H1 (cell line): ENCODE results near the gene TNFRSF1A. TPM values are rescaled to one million over a fixed set of nuclear protein-coding genes. Genes with fewer than 3 reads are reported as not detected.

Experiments used
- HDAC6 ChIP-seq: IDR thresholded peaks from one replicate; pipeline ENCODE4 v1.7.1; 2012; ENCODE audit warnings: low read depth, mild to moderate bottlenecking, inconsistent platforms, low read length, moderate library complexity
- RBBP5 ChIP-seq: IDR thresholded peaks from 2 replicates; pipeline ENCODE4 v1.7.1; 2012; ENCODE audit warnings: low read depth, mild to moderate bottlenecking, inconsistent platforms, low read length, moderate library complexity, borderline replicate concordance
- polyA plus RNA-seq, 7 experiments: library from polyadenylated mRNA; depleted of rRNA in 3 of 7; stranded (reverse) in 5 of 7; unstranded in 2 of 7; fragments of >200 nt in 5 of 7; fragments of 200-250 nt in 2 of 7; gene quantifications; 1 replicate in 5 of 7; 2 replicates in 1 of 7; 4 replicates in 1 of 7; pipeline versions ENCODE4 v1.2.1 to v1.2.3, GENCODE V29; 2011 to 2013; ENCODE audit warnings: missing spikeins in 2 of 7, mixed read lengths in 2 of 7
- total RNA-seq: library from RNA; stranded (reverse); fragmentation: NEBNext Ultra II Directional; extraction: Animal tissue kit (Norgen Biotek cat#: 25700); gene quantifications from 2 replicates; pipeline ENCODE4 v1.2.1, GENCODE V29; 2021
- TF ChIP-seq, protein P1 (sequence below): fragments of 300-600 bp; sonication (generic); IDR thresholded peaks from 2 replicates; pipeline ENCODE4 v1.7.1; 2012; ENCODE audit warnings: low read length, moderate library complexity, mild to moderate bottlenecking, inconsistent platforms; ENCODE audit not compliant: insufficient replicate concordance
- TF ChIP-seq, protein P2 (sequence below): IDR thresholded peaks from 2 replicates; pipeline ENCODE4 v1.6.1; 2011; ENCODE audit warnings: low read depth, mild to moderate bottlenecking, low read length; ENCODE audit not compliant: insufficient read depth

The TNFRSF1A gene
- total and polyA plus RNA-seq, 2 of the 8 experiments (the other 6 are each of a cell fraction or from before 2014, with no cell fraction given) = 28.7 to 42.1 TPM

DNA sequence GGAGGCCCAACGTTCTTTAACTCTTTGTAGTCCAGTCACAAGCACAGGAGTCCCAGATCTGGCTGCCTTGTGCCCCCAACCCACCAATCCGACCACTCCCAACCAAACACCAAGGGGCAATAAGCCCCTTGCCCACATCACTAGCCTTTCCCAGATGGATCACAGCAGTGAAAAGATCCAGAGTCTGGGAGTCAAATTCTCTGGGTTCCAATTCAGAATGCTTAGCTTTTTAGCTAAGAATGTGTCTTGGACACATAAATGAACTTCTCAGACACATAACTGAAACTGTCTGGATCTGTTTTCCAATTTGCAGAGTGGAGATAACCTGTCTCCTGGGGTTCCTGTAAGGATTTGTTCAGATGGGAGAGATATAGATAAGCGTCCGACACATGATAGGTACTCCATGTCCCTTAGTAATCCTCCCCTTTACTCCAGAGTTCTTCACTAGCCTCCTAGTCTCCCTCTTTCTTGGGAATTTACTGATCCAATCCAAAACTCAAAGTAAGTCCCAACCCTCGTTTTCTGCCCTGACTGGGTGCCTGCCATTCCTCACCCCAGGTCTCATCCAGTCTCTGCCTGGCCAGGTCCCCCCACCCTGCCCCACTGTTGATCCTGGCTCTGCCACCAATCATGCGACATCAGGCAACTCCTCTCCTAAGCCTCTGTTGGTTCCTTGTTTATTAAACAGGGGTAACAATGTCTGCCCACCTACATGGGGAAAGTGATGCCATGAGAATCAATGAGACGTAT is 439 bp upstream of the TNFRSF1A start (continued):
- TF ChIP-seq, protein P1, sequence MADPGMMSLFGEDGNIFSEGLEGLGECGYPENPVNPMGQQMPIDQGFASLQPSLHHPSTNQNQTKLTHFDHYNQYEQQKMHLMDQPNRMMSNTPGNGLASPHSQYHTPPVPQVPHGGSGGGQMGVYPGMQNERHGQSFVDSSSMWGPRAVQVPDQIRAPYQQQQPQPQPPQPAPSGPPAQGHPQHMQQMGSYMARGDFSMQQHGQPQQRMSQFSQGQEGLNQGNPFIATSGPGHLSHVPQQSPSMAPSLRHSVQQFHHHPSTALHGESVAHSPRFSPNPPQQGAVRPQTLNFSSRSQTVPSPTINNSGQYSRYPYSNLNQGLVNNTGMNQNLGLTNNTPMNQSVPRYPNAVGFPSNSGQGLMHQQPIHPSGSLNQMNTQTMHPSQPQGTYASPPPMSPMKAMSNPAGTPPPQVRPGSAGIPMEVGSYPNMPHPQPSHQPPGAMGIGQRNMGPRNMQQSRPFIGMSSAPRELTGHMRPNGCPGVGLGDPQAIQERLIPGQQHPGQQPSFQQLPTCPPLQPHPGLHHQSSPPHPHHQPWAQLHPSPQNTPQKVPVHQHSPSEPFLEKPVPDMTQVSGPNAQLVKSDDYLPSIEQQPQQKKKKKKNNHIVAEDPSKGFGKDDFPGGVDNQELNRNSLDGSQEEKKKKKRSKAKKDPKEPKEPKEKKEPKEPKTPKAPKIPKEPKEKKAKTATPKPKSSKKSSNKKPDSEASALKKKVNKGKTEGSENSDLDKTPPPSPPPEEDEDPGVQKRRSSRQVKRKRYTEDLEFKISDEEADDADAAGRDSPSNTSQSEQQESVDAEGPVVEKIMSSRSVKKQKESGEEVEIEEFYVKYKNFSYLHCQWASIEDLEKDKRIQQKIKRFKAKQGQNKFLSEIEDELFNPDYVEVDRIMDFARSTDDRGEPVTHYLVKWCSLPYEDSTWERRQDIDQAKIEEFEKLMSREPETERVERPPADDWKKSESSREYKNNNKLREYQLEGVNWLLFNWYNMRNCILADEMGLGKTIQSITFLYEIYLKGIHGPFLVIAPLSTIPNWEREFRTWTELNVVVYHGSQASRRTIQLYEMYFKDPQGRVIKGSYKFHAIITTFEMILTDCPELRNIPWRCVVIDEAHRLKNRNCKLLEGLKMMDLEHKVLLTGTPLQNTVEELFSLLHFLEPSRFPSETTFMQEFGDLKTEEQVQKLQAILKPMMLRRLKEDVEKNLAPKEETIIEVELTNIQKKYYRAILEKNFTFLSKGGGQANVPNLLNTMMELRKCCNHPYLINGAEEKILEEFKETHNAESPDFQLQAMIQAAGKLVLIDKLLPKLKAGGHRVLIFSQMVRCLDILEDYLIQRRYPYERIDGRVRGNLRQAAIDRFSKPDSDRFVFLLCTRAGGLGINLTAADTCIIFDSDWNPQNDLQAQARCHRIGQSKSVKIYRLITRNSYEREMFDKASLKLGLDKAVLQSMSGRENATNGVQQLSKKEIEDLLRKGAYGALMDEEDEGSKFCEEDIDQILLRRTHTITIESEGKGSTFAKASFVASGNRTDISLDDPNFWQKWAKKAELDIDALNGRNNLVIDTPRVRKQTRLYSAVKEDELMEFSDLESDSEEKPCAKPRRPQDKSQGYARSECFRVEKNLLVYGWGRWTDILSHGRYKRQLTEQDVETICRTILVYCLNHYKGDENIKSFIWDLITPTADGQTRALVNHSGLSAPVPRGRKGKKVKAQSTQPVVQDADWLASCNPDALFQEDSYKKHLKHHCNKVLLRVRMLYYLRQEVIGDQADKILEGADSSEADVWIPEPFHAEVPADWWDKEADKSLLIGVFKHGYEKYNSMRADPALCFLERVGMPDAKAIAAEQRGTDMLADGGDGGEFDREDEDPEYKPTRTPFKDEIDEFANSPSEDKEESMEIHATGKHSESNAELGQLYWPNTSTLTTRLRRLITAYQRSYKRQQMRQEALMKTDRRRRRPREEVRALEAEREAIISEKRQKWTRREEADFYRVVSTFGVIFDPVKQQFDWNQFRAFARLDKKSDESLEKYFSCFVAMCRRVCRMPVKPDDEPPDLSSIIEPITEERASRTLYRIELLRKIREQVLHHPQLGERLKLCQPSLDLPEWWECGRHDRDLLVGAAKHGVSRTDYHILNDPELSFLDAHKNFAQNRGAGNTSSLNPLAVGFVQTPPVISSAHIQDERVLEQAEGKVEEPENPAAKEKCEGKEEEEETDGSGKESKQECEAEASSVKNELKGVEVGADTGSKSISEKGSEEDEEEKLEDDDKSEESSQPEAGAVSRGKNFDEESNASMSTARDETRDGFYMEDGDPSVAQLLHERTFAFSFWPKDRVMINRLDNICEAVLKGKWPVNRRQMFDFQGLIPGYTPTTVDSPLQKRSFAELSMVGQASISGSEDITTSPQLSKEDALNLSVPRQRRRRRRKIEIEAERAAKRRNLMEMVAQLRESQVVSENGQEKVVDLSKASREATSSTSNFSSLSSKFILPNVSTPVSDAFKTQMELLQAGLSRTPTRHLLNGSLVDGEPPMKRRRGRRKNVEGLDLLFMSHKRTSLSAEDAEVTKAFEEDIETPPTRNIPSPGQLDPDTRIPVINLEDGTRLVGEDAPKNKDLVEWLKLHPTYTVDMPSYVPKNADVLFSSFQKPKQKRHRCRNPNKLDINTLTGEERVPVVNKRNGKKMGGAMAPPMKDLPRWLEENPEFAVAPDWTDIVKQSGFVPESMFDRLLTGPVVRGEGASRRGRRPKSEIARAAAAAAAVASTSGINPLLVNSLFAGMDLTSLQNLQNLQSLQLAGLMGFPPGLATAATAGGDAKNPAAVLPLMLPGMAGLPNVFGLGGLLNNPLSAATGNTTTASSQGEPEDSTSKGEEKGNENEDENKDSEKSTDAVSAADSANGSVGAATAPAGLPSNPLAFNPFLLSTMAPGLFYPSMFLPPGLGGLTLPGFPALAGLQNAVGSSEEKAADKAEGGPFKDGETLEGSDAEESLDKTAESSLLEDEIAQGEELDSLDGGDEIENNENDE = no peak
- TF ChIP-seq, protein P2, sequence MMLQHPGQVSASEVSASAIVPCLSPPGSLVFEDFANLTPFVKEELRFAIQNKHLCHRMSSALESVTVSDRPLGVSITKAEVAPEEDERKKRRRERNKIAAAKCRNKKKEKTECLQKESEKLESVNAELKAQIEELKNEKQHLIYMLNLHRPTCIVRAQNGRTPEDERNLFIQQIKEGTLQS = no peak
- TF ChIP-seq RBBP5 (no peak), HDAC6 (no peak)
